C4-2B (cell line): ENCODE data around the gene RNF144A.
A peak's percentile ranks its signal among the peaks of the same experiment; 100 is the strongest.

Experiments
- H3K27ac ChIP-seq: fragments of 450-650 bp; 2 replicates; pipeline ENCODE4 v1.5.1; 2017
- CTCF ChIP-seq: fragments of 450-650 bp; conservative IDR thresholded peaks from 2 replicates; pipeline ENCODE4 v1.5.1; 2017; ENCODE audit warnings: mild to moderate bottlenecking
- ZFX ChIP-seq: fragments of 450-650 bp; IDR thresholded peaks from 2 replicates; pipeline ENCODE4 v1.6.1; 2017

Gene RNF144A

GRCh38 chr2:6959751-6960150 lies 42.5 kb downstream of the RNF144A start:
- no peak for TF ChIP-seq ZFX
- no peak for TF ChIP-seq CTCF
- no peak overlapping the region for H3K27ac ChIP-seq

- no peak for TF ChIP-seq ZFX
- no peak for TF ChIP-seq CTCF
- peak overlapping the region; percentile 59; the same call in 1 of the 2 replicates for H3K27ac ChIP-seq
These were observed 43.4 kb downstream of the RNF144A start for GRCh38 chr2:6960659-6961058.

GRCh38 chr2:6963727-6964126 lies 46.5 kb downstream of the RNF144A start:
- no peak overlapping the region for H3K27ac ChIP-seq
- no peak for TF ChIP-seq ZFX

- H3K27ac ChIP-seq, result no peak overlapping the region
- TF ChIP-seq CTCF, result no peak
These were observed 48.0 kb downstream of the RNF144A start for GRCh38 chr2:6965071-6965795.

- no peak for TF ChIP-seq ZFX
- no peak overlapping the region for H3K27ac ChIP-seq
These were observed 49.3 kb downstream of the RNF144A start for GRCh38 chr2:6966446-6966940.

GRCh38 chr2:6967301-6967700 lies 50.1 kb downstream of the RNF144A start:
- TF ChIP-seq CTCF (no peak), ZFX (no peak)
- no peak overlapping the region for H3K27ac ChIP-seq

GRCh38 chr2:6968319-6969100 lies 51.3 kb downstream of the RNF144A start:
- no peak for TF ChIP-seq ZFX
- no peak for TF ChIP-seq CTCF
- no peak overlapping the region for H3K27ac ChIP-seq

- H3K27ac ChIP-seq, result no peak overlapping the region
- no peak for TF ChIP-seq ZFX
- TF ChIP-seq CTCF, result no peak
These were observed 53.3 kb downstream of the RNF144A start for GRCh38 chr2:6970551-6970950.
